ENCODE data around the gene MAGI3. TPM values are rescaled to one million over a fixed set of nuclear protein-coding genes. Genes with fewer than 3 reads are reported as not detected.

The MAGI3 gene
- total and polyA plus RNA-seq, 2 of the 13 experiments (the other 11 are each of a cell fraction or from before 2014, with no cell fraction given), result 4.0 to 11.8 TPM

DNA sequence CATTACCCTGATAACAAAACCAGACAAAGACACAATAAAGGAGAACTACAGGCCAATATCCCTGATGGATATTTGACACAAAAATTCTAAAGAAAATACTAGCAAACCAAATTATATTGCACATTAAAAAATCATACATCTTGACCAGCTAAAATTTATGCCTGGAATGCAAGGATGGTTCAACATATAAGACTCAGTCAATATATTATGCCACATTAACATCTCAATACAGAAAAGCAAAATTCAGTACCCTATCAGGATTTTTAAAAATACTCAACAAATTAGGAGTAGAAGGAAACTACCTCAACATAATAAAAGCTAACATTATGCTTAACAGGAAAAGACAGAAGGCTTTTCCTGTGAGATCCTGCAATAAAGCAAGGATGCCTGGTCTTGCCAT, 177.1 kb downstream of the MAGI3 start:
- no peak for DNase-seq (ENCODE audit: low spot score)
- Histone ChIP-seq H4K20me1 (ENCODE audit: insufficient read depth, low read length) (no peaks in the 10 kb centered on the region), H3K4me3 (replicated peaks in 1 of 3; ENCODE audit: insufficient read depth in 1 of 3, low read depth in 2 of 3, low read length in 3 of 3) (no peak overlapping the region), H3K4me2 (ENCODE audit: low read depth, low read length) (no peak overlapping the region), H2AFZ (ENCODE audit: low read length) (no peak overlapping the region), H3K9me3 (ENCODE audit: low read length) (peaks cover 9% of the 10 kb centered on the region), H3K4me1 (ENCODE audit: insufficient read depth, low read length) (no peaks in the 10 kb centered on the region), H3K27ac (ENCODE audit: extremely low read length, insufficient read depth, low read length) (no peak overlapping the region), H3K9ac (ENCODE audit: insufficient read depth, low read depth, low read length) (no peak overlapping the region), H3K79me2 (ENCODE audit: insufficient read depth, low read length) (no peaks in the 10 kb centered on the region), H3K27me3 (ENCODE audit: control insufficient read depth in 1 of 2, insufficient read depth in 2 of 2, low read length in 2 of 2) (no peaks in the 10 kb centered on the region), H3K36me3 (replicated peaks in 1 of 2; ENCODE audit: control insufficient read depth in 1 of 2, insufficient read depth in 2 of 2, low read length in 2 of 2) (no peaks in the 10 kb centered on the region)
- POLR2A ChIA-PET, result no interaction called here
- FAIRE-seq, result no peak
- in situ Hi-C loops (cut with HindIII; ENCODE audit: extremely low pct_ligation_motif_present, low pct_unique_long_range_greater_than_20kb), result no loop called here
- ATAC-seq, result no peak
- CTCF ChIA-PET (ENCODE audit: low intra/inter-chr PET ratio, low total read pairs), result no interaction called here
- intact Hi-C loops (cut with micrococcal nuclease; ENCODE audit: unreplicated experiment), result no loop called here
- BruUV-seq (replicated peaks), result no TSS peak
- TF ChIP-seq, protein P1, sequence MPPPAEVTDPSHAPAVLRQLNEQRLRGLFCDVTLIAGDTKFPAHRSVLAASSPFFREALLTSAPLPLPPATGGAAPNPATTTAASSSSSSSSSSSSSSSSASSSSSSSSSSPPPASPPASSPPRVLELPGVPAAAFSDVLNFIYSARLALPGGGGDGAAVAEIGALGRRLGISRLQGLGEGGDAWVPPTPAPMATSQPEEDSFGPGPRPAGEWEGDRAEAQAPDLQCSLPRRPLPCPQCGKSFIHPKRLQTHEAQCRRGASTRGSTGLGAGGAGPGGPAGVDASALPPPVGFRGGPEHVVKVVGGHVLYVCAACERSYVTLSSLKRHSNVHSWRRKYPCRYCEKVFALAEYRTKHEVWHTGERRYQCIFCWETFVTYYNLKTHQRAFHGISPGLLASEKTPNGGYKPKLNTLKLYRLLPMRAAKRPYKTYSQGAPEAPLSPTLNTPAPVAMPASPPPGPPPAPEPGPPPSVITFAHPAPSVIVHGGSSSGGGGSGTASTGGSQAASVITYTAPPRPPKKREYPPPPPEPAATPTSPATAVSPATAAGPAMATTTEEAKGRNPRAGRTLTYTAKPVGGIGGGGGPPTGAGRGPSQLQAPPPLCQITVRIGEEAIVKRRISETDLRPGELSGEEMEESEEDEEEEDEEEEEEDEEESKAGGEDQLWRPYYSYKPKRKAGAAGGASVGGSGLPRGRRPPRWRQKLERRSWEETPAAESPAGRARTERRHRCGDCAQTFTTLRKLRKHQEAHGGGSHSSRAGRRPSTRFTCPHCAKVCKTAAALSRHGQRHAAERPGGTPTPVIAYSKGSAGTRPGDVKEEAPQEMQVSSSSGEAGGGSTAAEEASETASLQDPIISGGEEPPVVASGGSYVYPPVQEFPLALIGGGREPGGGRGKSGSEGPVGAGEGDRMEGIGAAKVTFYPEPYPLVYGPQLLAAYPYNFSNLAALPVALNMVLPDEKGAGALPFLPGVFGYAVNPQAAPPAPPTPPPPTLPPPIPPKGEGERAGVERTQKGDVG (CRISPR knock-in tag; IDR thresholded peaks at IDR 0.05; ENCODE audit: borderline replicate concordance), result no peak
- TF ChIP-seq ZNF3 (CRISPR knock-in tag; IDR thresholded peaks at IDR 0.05), result no peak
- TF ChIP-seq, protein P2, sequence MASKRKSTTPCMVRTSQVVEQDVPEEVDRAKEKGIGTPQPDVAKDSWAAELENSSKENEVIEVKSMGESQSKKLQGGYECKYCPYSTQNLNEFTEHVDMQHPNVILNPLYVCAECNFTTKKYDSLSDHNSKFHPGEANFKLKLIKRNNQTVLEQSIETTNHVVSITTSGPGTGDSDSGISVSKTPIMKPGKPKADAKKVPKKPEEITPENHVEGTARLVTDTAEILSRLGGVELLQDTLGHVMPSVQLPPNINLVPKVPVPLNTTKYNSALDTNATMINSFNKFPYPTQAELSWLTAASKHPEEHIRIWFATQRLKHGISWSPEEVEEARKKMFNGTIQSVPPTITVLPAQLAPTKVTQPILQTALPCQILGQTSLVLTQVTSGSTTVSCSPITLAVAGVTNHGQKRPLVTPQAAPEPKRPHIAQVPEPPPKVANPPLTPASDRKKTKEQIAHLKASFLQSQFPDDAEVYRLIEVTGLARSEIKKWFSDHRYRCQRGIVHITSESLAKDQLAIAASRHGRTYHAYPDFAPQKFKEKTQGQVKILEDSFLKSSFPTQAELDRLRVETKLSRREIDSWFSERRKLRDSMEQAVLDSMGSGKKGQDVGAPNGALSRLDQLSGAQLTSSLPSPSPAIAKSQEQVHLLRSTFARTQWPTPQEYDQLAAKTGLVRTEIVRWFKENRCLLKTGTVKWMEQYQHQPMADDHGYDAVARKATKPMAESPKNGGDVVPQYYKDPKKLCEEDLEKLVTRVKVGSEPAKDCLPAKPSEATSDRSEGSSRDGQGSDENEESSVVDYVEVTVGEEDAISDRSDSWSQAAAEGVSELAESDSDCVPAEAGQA (IDR thresholded peaks at IDR 0.05; ENCODE audit: low read depth), result no peak
- TF ChIP-seq, protein P2 (CRISPR knock-in tag; IDR thresholded peaks at IDR 0.05; ENCODE audit: borderline replicate concordance), result no peak
- TF ChIP-seq KLF13 (CRISPR knock-in tag; IDR thresholded peaks at IDR 0.05), result no peak
- TF ChIP-seq, protein P3, sequence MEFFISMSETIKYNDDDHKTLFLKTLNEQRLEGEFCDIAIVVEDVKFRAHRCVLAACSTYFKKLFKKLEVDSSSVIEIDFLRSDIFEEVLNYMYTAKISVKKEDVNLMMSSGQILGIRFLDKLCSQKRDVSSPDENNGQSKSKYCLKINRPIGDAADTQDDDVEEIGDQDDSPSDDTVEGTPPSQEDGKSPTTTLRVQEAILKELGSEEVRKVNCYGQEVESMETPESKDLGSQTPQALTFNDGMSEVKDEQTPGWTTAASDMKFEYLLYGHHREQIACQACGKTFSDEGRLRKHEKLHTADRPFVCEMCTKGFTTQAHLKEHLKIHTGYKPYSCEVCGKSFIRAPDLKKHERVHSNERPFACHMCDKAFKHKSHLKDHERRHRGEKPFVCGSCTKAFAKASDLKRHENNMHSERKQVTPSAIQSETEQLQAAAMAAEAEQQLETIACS (CRISPR knock-in tag; IDR thresholded peaks at IDR 0.05), result no peak
- TF ChIP-seq SRF (IDR thresholded peaks at IDR 0.05; ENCODE audit: low read depth, low read length), result no peak
- no peak for TF ChIP-seq ZIK1 (CRISPR knock-in tag; IDR thresholded peaks at IDR 0.05; ENCODE audit: borderline replicate concordance, low read depth)
- TF ChIP-seq, protein P4, sequence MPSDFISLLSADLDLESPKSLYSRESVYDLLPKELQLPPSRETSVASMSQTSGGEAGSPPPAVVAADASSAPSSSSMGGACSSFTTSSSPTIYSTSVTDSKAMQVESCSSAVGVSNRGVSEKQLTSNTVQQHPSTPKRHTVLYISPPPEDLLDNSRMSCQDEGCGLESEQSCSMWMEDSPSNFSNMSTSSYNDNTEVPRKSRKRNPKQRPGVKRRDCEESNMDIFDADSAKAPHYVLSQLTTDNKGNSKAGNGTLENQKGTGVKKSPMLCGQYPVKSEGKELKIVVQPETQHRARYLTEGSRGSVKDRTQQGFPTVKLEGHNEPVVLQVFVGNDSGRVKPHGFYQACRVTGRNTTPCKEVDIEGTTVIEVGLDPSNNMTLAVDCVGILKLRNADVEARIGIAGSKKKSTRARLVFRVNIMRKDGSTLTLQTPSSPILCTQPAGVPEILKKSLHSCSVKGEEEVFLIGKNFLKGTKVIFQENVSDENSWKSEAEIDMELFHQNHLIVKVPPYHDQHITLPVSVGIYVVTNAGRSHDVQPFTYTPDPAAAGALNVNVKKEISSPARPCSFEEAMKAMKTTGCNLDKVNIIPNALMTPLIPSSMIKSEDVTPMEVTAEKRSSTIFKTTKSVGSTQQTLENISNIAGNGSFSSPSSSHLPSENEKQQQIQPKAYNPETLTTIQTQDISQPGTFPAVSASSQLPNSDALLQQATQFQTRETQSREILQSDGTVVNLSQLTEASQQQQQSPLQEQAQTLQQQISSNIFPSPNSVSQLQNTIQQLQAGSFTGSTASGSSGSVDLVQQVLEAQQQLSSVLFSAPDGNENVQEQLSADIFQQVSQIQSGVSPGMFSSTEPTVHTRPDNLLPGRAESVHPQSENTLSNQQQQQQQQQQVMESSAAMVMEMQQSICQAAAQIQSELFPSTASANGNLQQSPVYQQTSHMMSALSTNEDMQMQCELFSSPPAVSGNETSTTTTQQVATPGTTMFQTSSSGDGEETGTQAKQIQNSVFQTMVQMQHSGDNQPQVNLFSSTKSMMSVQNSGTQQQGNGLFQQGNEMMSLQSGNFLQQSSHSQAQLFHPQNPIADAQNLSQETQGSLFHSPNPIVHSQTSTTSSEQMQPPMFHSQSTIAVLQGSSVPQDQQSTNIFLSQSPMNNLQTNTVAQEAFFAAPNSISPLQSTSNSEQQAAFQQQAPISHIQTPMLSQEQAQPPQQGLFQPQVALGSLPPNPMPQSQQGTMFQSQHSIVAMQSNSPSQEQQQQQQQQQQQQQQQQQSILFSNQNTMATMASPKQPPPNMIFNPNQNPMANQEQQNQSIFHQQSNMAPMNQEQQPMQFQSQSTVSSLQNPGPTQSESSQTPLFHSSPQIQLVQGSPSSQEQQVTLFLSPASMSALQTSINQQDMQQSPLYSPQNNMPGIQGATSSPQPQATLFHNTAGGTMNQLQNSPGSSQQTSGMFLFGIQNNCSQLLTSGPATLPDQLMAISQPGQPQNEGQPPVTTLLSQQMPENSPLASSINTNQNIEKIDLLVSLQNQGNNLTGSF (CRISPR knock-in tag; IDR thresholded peaks at IDR 0.05), result no peak
